Loucy (cell line): ENCODE results near the gene FAF1.

Experiments used
- H2AFZ ChIP-seq: fragments of 200-600 bp; sonication (generic); 2 replicates; pipeline ENCODE4 v1.6.0; 2016; ENCODE audit warnings: antibody characterized with exemption, mild to moderate bottlenecking, low read length, moderate library complexity
- H3F3A ChIP-seq: fragments of 200-600 bp; 2 replicates; pipeline ENCODE4 v1.6.0; 2016; ENCODE audit warnings: antibody characterized with exemption, low read depth, mild to moderate bottlenecking
- H3K27me3 ChIP-seq: fragments of 200-600 bp; sonication (generic); 2 replicates; pipeline ENCODE4 v1.6.1; 2014; ENCODE audit warnings: low read length, mild to moderate bottlenecking; ENCODE audit not compliant: insufficient read depth, poor library complexity, severe bottlenecking
- H3K36me3 ChIP-seq: fragments of 200-600 bp; sonication (generic); 2 replicates; pipeline ENCODE4 v1.6.1; 2016; ENCODE audit warnings: low read length; ENCODE audit not compliant: insufficient read depth
- H3K4me1 ChIP-seq: fragments of 200-600 bp; sonication (generic); 2 replicates; pipeline ENCODE4 v1.5.1; 2014; ENCODE audit warnings: low read length, mild to moderate bottlenecking; ENCODE audit not compliant: insufficient read depth, poor library complexity, severe bottlenecking
- H3K4me2 ChIP-seq: fragments of 200-600 bp; sonication (generic); 2 replicates; pipeline ENCODE4 v1.6.0; 2014; ENCODE audit warnings: antibody characterized with exemption, low read length, low read depth, mild to moderate bottlenecking; ENCODE audit not compliant: poor library complexity, severe bottlenecking
- H3K4me3 ChIP-seq: fragments of 200-600 bp; sonication (generic); 2 replicates; pipeline ENCODE4 v1.5.1; 2014; ENCODE audit warnings: low read length, mild to moderate bottlenecking, mixed read lengths; ENCODE audit not compliant: poor library complexity, severe bottlenecking
- H3K79me2 ChIP-seq: fragments of 200-600 bp; sonication (generic); 2 replicates; pipeline ENCODE4 v1.6.1; 2014; ENCODE audit warnings: low read length; ENCODE audit not compliant: insufficient read depth
- H3K9ac ChIP-seq: fragments of 200-600 bp; sonication (generic); 2 replicates; pipeline ENCODE4 v1.6.0; 2014; ENCODE audit warnings: mild to moderate bottlenecking, low read depth, low read length, moderate library complexity; ENCODE audit not compliant: poor library complexity, severe bottlenecking
- H3K9me2 ChIP-seq: fragments of 200-600 bp; sonication (generic); replicated peaks from 2 replicates; pipeline ENCODE4 v1.6.1; 2016; ENCODE audit warnings: low read depth, low read length, mixed read lengths
- H3K9me3 ChIP-seq: fragments of 200-600 bp; sonication (generic); 2 replicates; pipeline ENCODE4 v1.6.1; 2014; ENCODE audit warnings: mild to moderate bottlenecking, antibody characterized with exemption, low read length, low read depth; ENCODE audit not compliant: insufficient read depth
- H4K20me1 ChIP-seq: fragments of 200-600 bp; sonication (generic); 2 replicates; pipeline ENCODE4 v1.6.0; 2014; ENCODE audit warnings: antibody characterized with exemption, low read length, mild to moderate bottlenecking; ENCODE audit not compliant: insufficient read depth, poor library complexity, severe bottlenecking
- EZH2phosphoT487 ChIP-seq: fragments of 200-600 bp; IDR thresholded peaks from 2 replicates; pipeline ENCODE4 v1.6.1; 2018; ENCODE audit warnings: antibody characterized with exemption, mild to moderate bottlenecking, moderate library complexity, borderline replicate concordance
- TF ChIP-seq, protein P1 (sequence below): fragments of 200-600 bp; sonication (generic); conservative IDR thresholded peaks from 2 replicates; pipeline ENCODE4 v1.5.1; 2014; ENCODE audit warnings: mild to moderate bottlenecking, antibody characterized with exemption, low read length

FAF1 gene

DNA sequence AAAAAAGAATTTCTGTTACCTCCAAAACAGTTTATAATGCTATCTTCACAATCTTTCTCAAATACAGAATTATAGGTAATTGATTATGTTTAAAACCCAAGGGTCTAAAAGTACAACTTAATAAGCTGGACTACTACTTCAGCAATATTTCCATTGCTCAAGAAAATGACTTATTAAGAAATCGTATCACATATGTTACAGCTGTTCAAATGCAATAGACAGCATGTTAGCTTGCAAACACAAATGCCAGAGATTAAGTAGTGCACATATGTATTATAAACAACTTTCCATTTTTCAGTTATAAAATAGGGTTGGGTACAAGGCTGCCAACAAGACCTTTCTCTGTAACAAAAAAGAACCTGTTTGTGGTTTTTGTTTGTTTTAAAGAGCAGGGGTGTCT lies 325.8 kb downstream of the FAF1 start:
- H3F3A ChIP-seq = no peaks in the 10 kb centered on the region
- no peak overlapping the region for H3K4me3 ChIP-seq
- H3K4me1 ChIP-seq = no peaks in the 10 kb centered on the region
- H2AFZ ChIP-seq = no peak overlapping the region
- H3K79me2 ChIP-seq = no peaks in the 10 kb centered on the region
- no peaks in the 10 kb centered on the region for H4K20me1 ChIP-seq
- H3K4me2 ChIP-seq = no peak overlapping the region
- H3K27me3 ChIP-seq = no peaks in the 10 kb centered on the region
- TF ChIP-seq, protein P1, sequence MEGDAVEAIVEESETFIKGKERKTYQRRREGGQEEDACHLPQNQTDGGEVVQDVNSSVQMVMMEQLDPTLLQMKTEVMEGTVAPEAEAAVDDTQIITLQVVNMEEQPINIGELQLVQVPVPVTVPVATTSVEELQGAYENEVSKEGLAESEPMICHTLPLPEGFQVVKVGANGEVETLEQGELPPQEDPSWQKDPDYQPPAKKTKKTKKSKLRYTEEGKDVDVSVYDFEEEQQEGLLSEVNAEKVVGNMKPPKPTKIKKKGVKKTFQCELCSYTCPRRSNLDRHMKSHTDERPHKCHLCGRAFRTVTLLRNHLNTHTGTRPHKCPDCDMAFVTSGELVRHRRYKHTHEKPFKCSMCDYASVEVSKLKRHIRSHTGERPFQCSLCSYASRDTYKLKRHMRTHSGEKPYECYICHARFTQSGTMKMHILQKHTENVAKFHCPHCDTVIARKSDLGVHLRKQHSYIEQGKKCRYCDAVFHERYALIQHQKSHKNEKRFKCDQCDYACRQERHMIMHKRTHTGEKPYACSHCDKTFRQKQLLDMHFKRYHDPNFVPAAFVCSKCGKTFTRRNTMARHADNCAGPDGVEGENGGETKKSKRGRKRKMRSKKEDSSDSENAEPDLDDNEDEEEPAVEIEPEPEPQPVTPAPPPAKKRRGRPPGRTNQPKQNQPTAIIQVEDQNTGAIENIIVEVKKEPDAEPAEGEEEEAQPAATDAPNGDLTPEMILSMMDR = no peak
- no peak for TF ChIP-seq EZH2phosphoT487
- H3K9me3 ChIP-seq = no peaks in the 10 kb centered on the region
- H3K36me3 ChIP-seq = no peaks in the 10 kb centered on the region
- no peak overlapping the region for H3K9ac ChIP-seq
- H3K9me2 ChIP-seq = no peaks in the 10 kb centered on the region

DNA sequence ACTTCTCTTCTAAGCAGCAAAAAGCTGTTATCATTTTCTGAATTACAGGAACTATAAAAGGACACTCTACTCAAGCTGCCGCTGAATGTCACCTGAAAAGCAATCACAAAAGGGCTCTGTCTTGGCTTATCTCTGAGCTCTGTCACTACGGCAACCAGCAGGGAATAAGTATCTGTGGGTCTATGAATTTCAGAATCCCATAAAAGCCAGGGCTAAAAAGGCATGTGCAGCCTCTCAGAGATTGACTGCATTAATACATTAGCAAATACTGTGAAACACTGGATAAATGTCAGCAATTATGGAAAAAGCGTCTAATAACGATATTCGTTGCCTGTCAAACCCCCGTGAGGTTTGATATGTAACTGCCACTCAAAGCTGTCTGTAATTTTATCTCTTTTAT lies 326.6 kb downstream of the FAF1 start:
- TF ChIP-seq, protein P1 = no peak
- TF ChIP-seq EZH2phosphoT487 = no peak
- H3F3A ChIP-seq = no peaks in the 10 kb centered on the region
- H3K9me3 ChIP-seq = no peaks in the 10 kb centered on the region
- no peaks in the 10 kb centered on the region for H3K36me3 ChIP-seq
- no peaks in the 10 kb centered on the region for H3K4me1 ChIP-seq
- no peaks in the 10 kb centered on the region for H4K20me1 ChIP-seq
- no peak overlapping the region for H3K4me3 ChIP-seq
- H2AFZ ChIP-seq = no peak overlapping the region
- H3K27me3 ChIP-seq = no peaks in the 10 kb centered on the region
- no peaks in the 10 kb centered on the region for H3K79me2 ChIP-seq
- H3K9me2 ChIP-seq = no peaks in the 10 kb centered on the region
- no peak overlapping the region for H3K4me2 ChIP-seq
- H3K9ac ChIP-seq = no peak overlapping the region

DNA sequence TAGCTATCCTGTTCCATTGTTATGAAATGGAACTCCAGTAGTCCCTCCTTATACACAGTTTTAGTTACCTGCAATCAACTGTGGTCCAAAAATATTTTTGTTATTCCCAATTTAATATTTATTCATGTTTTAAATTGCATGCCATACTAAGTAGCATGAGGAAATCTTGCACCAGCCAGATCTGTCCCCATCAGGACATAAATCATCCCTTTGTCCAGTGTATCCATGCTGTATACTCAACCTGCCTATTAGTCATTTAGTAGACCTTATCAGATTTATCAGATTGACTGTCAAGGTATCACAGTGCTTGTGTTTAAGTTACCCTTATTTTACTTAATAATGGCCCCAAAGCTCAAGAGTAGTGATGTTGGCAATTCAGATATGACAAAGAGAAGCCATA lies 328.9 kb downstream of the FAF1 start:
- no peak overlapping the region for H2AFZ ChIP-seq
- H3F3A ChIP-seq = no peaks in the 10 kb centered on the region
- H3K36me3 ChIP-seq = no peaks in the 10 kb centered on the region
- no peak overlapping the region for H3K4me2 ChIP-seq
- H3K4me3 ChIP-seq = no peak overlapping the region
- no peaks in the 10 kb centered on the region for H3K9me3 ChIP-seq
- H4K20me1 ChIP-seq = no peaks in the 10 kb centered on the region
- no peaks in the 10 kb centered on the region for H3K9me2 ChIP-seq
- no peaks in the 10 kb centered on the region for H3K79me2 ChIP-seq
- no peaks in the 10 kb centered on the region for H3K4me1 ChIP-seq
- H3K27me3 ChIP-seq = no peaks in the 10 kb centered on the region
- TF ChIP-seq EZH2phosphoT487 = no peak
- TF ChIP-seq, protein P1 = no peak
- no peak overlapping the region for H3K9ac ChIP-seq
